Measurements from ENCODE around the gene DPEP1. TPM values are rescaled to one million over a fixed set of nuclear protein-coding genes. Genes with fewer than 3 reads are reported as not detected.
"Not testable (repeated sequence)": the region's sequence is repeated elsewhere in the genome, so short reads cannot be mapped to it uniquely, and the experiment has no call there.

Gene DPEP1
- total RNA-seq (2014; rRNA removed; shearing (Covaris generic); ENCODE audit: low replicate concordance): not detected in 2 replicates

GRCh38 chr16:89613231-89613953 is at the start of gene DPEP1:
Gene DPEP1 (plus strand): TSS chr16:89613642. CDS start chr16:89630411, 16,769 bp downstream.
- in situ Hi-C loops (cut with HindIII; ENCODE audit: low pct_unique_long_range_greater_than_20kb, low sequenced_read_pairs): no loop called here

GRCh38 chr16:89564476-89565255 is 48.8 kb upstream of the DPEP1 start:
- no peak for DNase-seq (ENCODE audit: low read depth)
- in situ Hi-C loops (cut with HindIII; ENCODE audit: low pct_unique_long_range_greater_than_20kb, low sequenced_read_pairs): no loop called here

More at GRCh38 chr16:89613231-89613953, at the start of gene DPEP1:
- no peak for DNase-seq (ENCODE audit: low read depth)

GRCh38 chr16:89565256-89565505 is 48.3 kb upstream of the DPEP1 start:
- DNase-seq (ENCODE audit: low read depth): peak; percentile 28
- in situ Hi-C loops (cut with HindIII; ENCODE audit: low pct_unique_long_range_greater_than_20kb, low sequenced_read_pairs): no loop called here

- peak; percentile 75 for DNase-seq (ENCODE audit: low read depth)
- in situ Hi-C loops (cut with HindIII; ENCODE audit: low pct_unique_long_range_greater_than_20kb, low sequenced_read_pairs): no loop called here
Measured at GRCh38 chr16:89565506-89566372, 47.7 kb upstream of the DPEP1 start.

GRCh38 chr16:89567656-89568594 is 45.5 kb upstream of the DPEP1 start:
- no peak for DNase-seq (ENCODE audit: low read depth)
- in situ Hi-C loops (cut with HindIII; ENCODE audit: low pct_unique_long_range_greater_than_20kb, low sequenced_read_pairs): no loop called here

GRCh38 chr16:89569506-89570341 is 43.7 kb upstream of the DPEP1 start:
- in situ Hi-C loops (cut with HindIII; ENCODE audit: low pct_unique_long_range_greater_than_20kb, low sequenced_read_pairs): no loop called here
- no peak for DNase-seq (ENCODE audit: low read depth)

GRCh38 chr16:89570342-89570923 is 43.0 kb upstream of the DPEP1 start:
- DNase-seq (ENCODE audit: low read depth): no peak
- in situ Hi-C loops (cut with HindIII; ENCODE audit: low pct_unique_long_range_greater_than_20kb, low sequenced_read_pairs): no loop called here

- DNase-seq (ENCODE audit: low read depth); in situ Hi-C loops (cut with HindIII; ENCODE audit: low pct_unique_long_range_greater_than_20kb, low sequenced_read_pairs): not testable (repeated sequence)
Measured at GRCh38 chr16:89570983-89571598, 42.4 kb upstream of the DPEP1 start.

GRCh38 chr16:89571636-89572035 is 41.8 kb upstream of the DPEP1 start:
- in situ Hi-C loops (cut with HindIII; ENCODE audit: low pct_unique_long_range_greater_than_20kb, low sequenced_read_pairs): no loop called here
- no peak for DNase-seq (ENCODE audit: low read depth)

GRCh38 chr16:89572073-89572484 is 41.4 kb upstream of the DPEP1 start:
- in situ Hi-C loops (cut with HindIII; ENCODE audit: low pct_unique_long_range_greater_than_20kb, low sequenced_read_pairs): no loop called here

GRCh38 chr16:89572485-89573205 is 40.8 kb upstream of the DPEP1 start:
- in situ Hi-C loops (cut with HindIII; ENCODE audit: low pct_unique_long_range_greater_than_20kb, low sequenced_read_pairs): no loop called here
- no peak for DNase-seq (ENCODE audit: low read depth)

More at GRCh38 chr16:89572073-89572484, 41.4 kb upstream of the DPEP1 start:
- no peak for DNase-seq (ENCODE audit: low read depth)

- no peak for DNase-seq (ENCODE audit: low read depth)
- in situ Hi-C loops (cut with HindIII; ENCODE audit: low pct_unique_long_range_greater_than_20kb, low sequenced_read_pairs): no loop called here
Measured at GRCh38 chr16:89573826-89574680, 39.4 kb upstream of the DPEP1 start.

- in situ Hi-C loops (cut with HindIII; ENCODE audit: low pct_unique_long_range_greater_than_20kb, low sequenced_read_pairs): no loop called here
- DNase-seq (ENCODE audit: low read depth): no peak
Measured at GRCh38 chr16:89574681-89575246, 38.7 kb upstream of the DPEP1 start.

GRCh38 chr16:89575247-89576152 is 37.9 kb upstream of the DPEP1 start, which contains the start of gene CPNE7:
Gene CPNE7 (plus strand): TSS chr16:89575758. CDS start chr16:89575898, 140 bp downstream.
- DNase-seq (ENCODE audit: low read depth): no peak
- in situ Hi-C loops (cut with HindIII; ENCODE audit: low pct_unique_long_range_greater_than_20kb, low sequenced_read_pairs): no loop called here

All from Caki2 (cell line).